Measurements from ENCODE around the gene PIANP. TPM values are rescaled to one million over a fixed set of nuclear protein-coding genes. Genes with fewer than 3 reads are reported as not detected.

PIANP gene
- total RNA-seq, 1 donor from 2014 or later, result 0.40 TPM

- intact Hi-C loops (cut with DNase I), result loop anchor here (1.0 to 10.0 kb wide), 4 partner anchors 26 to 286 kb away; partner anchors contain the start of genes EMG1, ING4 and PHB2
Observed at GRCh38 chr12:6688999-6689882, 11.4 kb downstream of the PIANP start, which contains the start of gene ZNF384. ZNF384 (minus strand) TSS chr12:6689375; CDS start chr12:6679520, 9,855 bp downstream.

GRCh38 chr12:6688543-6688998 is 12.0 kb downstream of the PIANP start:
- DNase-seq (ENCODE audit: low spot score), result no peak
- intact Hi-C loops (cut with DNase I), result loop anchor here (5.0 to 10.0 kb wide), 2 partner anchors 71 to 286 kb away; partner anchors contain the start of genes EMG1 and PHB2

More at GRCh38 chr12:6688999-6689882, 11.4 kb downstream of the PIANP start, which contains the start of gene ZNF384:
- peak; percentile 99 for DNase-seq (ENCODE audit: low spot score)

- DNase-seq (ENCODE audit: low spot score), result no peak
- intact Hi-C loops (cut with DNase I), result loop anchor here (5.0 to 10.0 kb wide), 2 partner anchors 69 to 289 kb away; partner anchors contain the start of genes EMG1 and PHB2
Observed at GRCh38 chr12:6685814-6686213, 14.8 kb downstream of the PIANP start.

GRCh38 chr12:6684609-6685008 is 16.0 kb downstream of the PIANP start:
- intact Hi-C loops (cut with DNase I), result loop anchor here (5.0 to 10.0 kb wide), 2 partner anchors 67 to 290 kb away; partner anchors contain the start of genes EMG1 and PHB2
- no peak for DNase-seq (ENCODE audit: low spot score)

- DNase-seq (ENCODE audit: low spot score), result no peak
- intact Hi-C loops (cut with DNase I), result no loop called here
Observed at GRCh38 chr12:6676962-6677361, 23.7 kb downstream of the PIANP start.

GRCh38 chr12:6672143-6672542 is 28.5 kb downstream of the PIANP start:
- intact Hi-C loops (cut with DNase I), result no loop called here
- no peak for DNase-seq (ENCODE audit: low spot score)

GRCh38 chr12:6667559-6668210 is 32.9 kb downstream of the PIANP start:
- intact Hi-C loops (cut with DNase I), result no loop called here
- DNase-seq (ENCODE audit: low spot score), result no peak

GRCh38 chr12:6666211-6666610 is 34.4 kb downstream of the PIANP start:
- intact Hi-C loops (cut with DNase I), result no loop called here
- no peak for DNase-seq (ENCODE audit: low spot score)

- intact Hi-C loops (cut with DNase I), result loop anchor here (5.0 kb wide), 1 partner anchor 48 kb away; no protein-coding TSS in a partner anchor
- no peak for DNase-seq (ENCODE audit: low spot score)
Observed at GRCh38 chr12:6664902-6665301, 35.7 kb downstream of the PIANP start.

- intact Hi-C loops (cut with DNase I), result loop anchor here (1.0 to 5.0 kb wide), 3 partner anchors 26 to 60 kb away; partner anchors contain the start of gene ZNF384
- DNase-seq (ENCODE audit: low spot score), result peak; percentile 99
Observed at GRCh38 chr12:6662906-6663742, 37.5 kb downstream of the PIANP start, which contains the start of gene ING4. ING4 (minus strand) TSS chr12:6663119; CDS start chr12:6663101, 18 bp downstream.

- intact Hi-C loops (cut with DNase I), result loop anchor here (5.0 kb wide), 1 partner anchor 45 kb away; no protein-coding TSS in a partner anchor
- DNase-seq (ENCODE audit: low spot score), result no peak
Observed at GRCh38 chr12:6662602-6662905, 38.1 kb downstream of the PIANP start.

- intact Hi-C loops (cut with DNase I), result no loop called here
- no peak for DNase-seq (ENCODE audit: low spot score)
Observed at GRCh38 chr12:6653987-6654386, 46.6 kb downstream of the PIANP start.

- intact Hi-C loops (cut with DNase I), result no loop called here
- no peak for DNase-seq (ENCODE audit: low spot score)
Observed at GRCh38 chr12:6653342-6653741, 47.3 kb downstream of the PIANP start.

- DNase-seq (ENCODE audit: low spot score), result no peak
- intact Hi-C loops (cut with DNase I), result no loop called here
Observed at GRCh38 chr12:6652391-6652790, 48.2 kb downstream of the PIANP start.

GRCh38 chr12:6650832-6651231 is 49.8 kb downstream of the PIANP start:
- intact Hi-C loops (cut with DNase I), result no loop called here
- no peak for DNase-seq (ENCODE audit: low spot score)

GRCh38 chr12:6647083-6647604 is 53.5 kb downstream of the PIANP start, which contains the start of gene ACRBP:
ACRBP (minus strand) TSS chr12:6647432; CDS start chr12:6647366, 66 bp downstream.
- intact Hi-C loops (cut with DNase I), result no loop called here
- DNase-seq (ENCODE audit: low spot score), result peak; percentile 90

GRCh38 chr12:6646276-6647082 is 54.1 kb downstream of the PIANP start:
- no peak for DNase-seq (ENCODE audit: low spot score)
- intact Hi-C loops (cut with DNase I), result no loop called here

GRCh38 chr12:6644903-6645302 is 55.7 kb downstream of the PIANP start:
- DNase-seq (ENCODE audit: low spot score), result no peak
- intact Hi-C loops (cut with DNase I), result no loop called here
